HepG2 (cell line): ENCODE results near the gene LRP10. TPM values are rescaled to one million over a fixed set of nuclear protein-coding genes. Genes with fewer than 3 reads are reported as not detected.
A peak's percentile ranks its signal among the peaks of the same experiment; 100 is the strongest.

Experiments used
- CHCHD3 ChIP-seq: sonication (generic); formaldehyde crosslinking; IDR thresholded peaks from 2 replicates; pipeline ENCODE4 v1.8.0; 2022; ENCODE audit warnings: mild to moderate bottlenecking, missing genetic modification reagents, moderate library complexity
- FOSL1 ChIP-seq: sonication (generic); formaldehyde crosslinking; IDR thresholded peaks from 2 replicates; pipeline ENCODE4 v1.9.0; 2021; ENCODE audit warnings: missing genetic modification reagents, borderline replicate concordance
- HNF4G ChIP-seq, 2 experiments: sonication (generic) in 1 of 2; formaldehyde crosslinking in 1 of 2; IDR thresholded peaks; 2 replicates each; pipeline versions ENCODE4 v1.4.0 to v1.6.1; 2011 to 2020; ENCODE audit warnings: borderline replicate concordance in 2 of 2, low read depth in 2 of 2, mild to moderate bottlenecking in 2 of 2, low read length in 1 of 2, missing genetic modification reagents in 1 of 2, moderate library complexity in 1 of 2
- NAIF1 ChIP-seq: sonication (generic); formaldehyde crosslinking; IDR thresholded peaks from 2 replicates; pipeline ENCODE4 v1.5.0; 2020; ENCODE audit warnings: mild to moderate bottlenecking, missing genetic modification reagents, borderline replicate concordance
- RBM39 ChIP-seq: fragments of 200-400 bp; formaldehyde crosslinking; IDR thresholded peaks from one replicate; pipeline ENCODE4 v1.6.1; 2018; ENCODE audit warnings: antibody characterized with exemption, mild to moderate bottlenecking, low read depth, low read length; ENCODE audit not compliant: poor library complexity, severe bottlenecking
- REPIN1 ChIP-seq: sonication (generic); formaldehyde crosslinking; IDR thresholded peaks from 2 replicates; pipeline ENCODE4 v1.8.0; 2022; ENCODE audit warnings: missing genetic modification reagents, low read depth, mild to moderate bottlenecking, borderline replicate concordance
- SMARCC2 ChIP-seq: fragments of 450-650 bp; IDR thresholded peaks from 2 replicates; pipeline ENCODE4 v1.6.1; 2017; ENCODE audit warnings: antibody characterized with exemption, mild to moderate bottlenecking
- YEATS4 ChIP-seq: sonication (generic); formaldehyde crosslinking; IDR thresholded peaks from 2 replicates; pipeline ENCODE4 v1.4.0; 2020; ENCODE audit warnings: missing genetic modification reagents, borderline replicate concordance
- ZMAT3 ChIP-seq: sonication (generic); formaldehyde crosslinking; conservative IDR thresholded peaks from 2 replicates; pipeline ENCODE4 v1.7.0; 2021; ENCODE audit warnings: missing genetic modification reagents
- ZNF3 ChIP-seq: IDR thresholded peaks from 2 replicates; pipeline ENCODE4 v1.7.0; 2017; ENCODE audit warnings: inconsistent platforms
- ZNF350 ChIP-seq: sonication (generic); formaldehyde crosslinking; IDR thresholded peaks from 2 replicates; pipeline ENCODE4 v1.4.0; 2020; ENCODE audit warnings: mild to moderate bottlenecking, low read depth, missing genetic modification reagents, borderline replicate concordance
- ZNF558 ChIP-seq: sonication (generic); formaldehyde crosslinking; IDR thresholded peaks from 2 replicates; pipeline ENCODE4 v1.9.0; 2022; ENCODE audit warnings: mild to moderate bottlenecking, missing genetic modification reagents, borderline replicate concordance
- ZNF572 ChIP-seq: sonication (generic); formaldehyde crosslinking; IDR thresholded peaks from 2 replicates; pipeline ENCODE4 v1.5.1; 2020; ENCODE audit warnings: mild to moderate bottlenecking, missing genetic modification reagents
- ZNF891 ChIP-seq: sonication (generic); formaldehyde crosslinking; IDR thresholded peaks from 2 replicates; pipeline ENCODE4 v1.5.0; 2020; ENCODE audit warnings: mild to moderate bottlenecking, missing genetic modification reagents
- polyA plus RNA-seq, 8 experiments: library from polyadenylated mRNA; depleted of rRNA in 3 of 8; stranded (reverse) in 7 of 8; unstranded in 1 of 8; fragments of >200 nt; fragmentation: Illumina TruSeq in 4 of 8; extraction: Trizol in 4 of 8; gene quantifications; 2 replicates each; pipeline versions ENCODE4 v1.2.1 to v1.2.3, GENCODE V29; 2011 to 2016; ENCODE audit warnings: low read depth in 4 of 8, missing spikeins in 1 of 8, mixed read lengths in 1 of 8; ENCODE audit not compliant: insufficient read depth in 1 of 8
- total RNA-seq, 5 experiments: library from RNA; depleted of rRNA; stranded (reverse); fragments of >200 nt; fragmentation: Illumina TruSeq; extraction: Trizol; gene quantifications; 2 replicates each; pipeline ENCODE4 v1.2.3, GENCODE V29; 2016; ENCODE audit warnings: low read depth in 1 of 5
- TF ChIP-seq, protein P1 (sequence below): IDR thresholded peaks from 2 replicates; pipeline ENCODE4 v1.4.0; 2020; ENCODE audit warnings: mild to moderate bottlenecking, missing genetic modification reagents
- TF ChIP-seq, protein P2 (sequence below): sonication (generic); formaldehyde crosslinking; IDR thresholded peaks from 2 replicates; pipeline ENCODE4 v1.5.0; 2020; ENCODE audit warnings: mild to moderate bottlenecking, missing genetic modification reagents
- TF ChIP-seq, protein P3 (sequence below): sonication (generic); formaldehyde crosslinking; IDR thresholded peaks from 2 replicates; pipeline ENCODE4 v1.4.0; 2020; ENCODE audit warnings: missing genetic modification reagents, borderline replicate concordance
- TF ChIP-seq, protein P4 (sequence below): sonication (generic); formaldehyde crosslinking; IDR thresholded peaks from 2 replicates; pipeline ENCODE4 v1.4.0; 2020; ENCODE audit warnings: missing genetic modification reagents, borderline replicate concordance

LRP10 gene
- total and polyA plus RNA-seq, 2 of the 13 experiments (the other 11 are each of a cell fraction or from before 2014, with no cell fraction given) = 16.9 to 45.2 TPM

DNA sequence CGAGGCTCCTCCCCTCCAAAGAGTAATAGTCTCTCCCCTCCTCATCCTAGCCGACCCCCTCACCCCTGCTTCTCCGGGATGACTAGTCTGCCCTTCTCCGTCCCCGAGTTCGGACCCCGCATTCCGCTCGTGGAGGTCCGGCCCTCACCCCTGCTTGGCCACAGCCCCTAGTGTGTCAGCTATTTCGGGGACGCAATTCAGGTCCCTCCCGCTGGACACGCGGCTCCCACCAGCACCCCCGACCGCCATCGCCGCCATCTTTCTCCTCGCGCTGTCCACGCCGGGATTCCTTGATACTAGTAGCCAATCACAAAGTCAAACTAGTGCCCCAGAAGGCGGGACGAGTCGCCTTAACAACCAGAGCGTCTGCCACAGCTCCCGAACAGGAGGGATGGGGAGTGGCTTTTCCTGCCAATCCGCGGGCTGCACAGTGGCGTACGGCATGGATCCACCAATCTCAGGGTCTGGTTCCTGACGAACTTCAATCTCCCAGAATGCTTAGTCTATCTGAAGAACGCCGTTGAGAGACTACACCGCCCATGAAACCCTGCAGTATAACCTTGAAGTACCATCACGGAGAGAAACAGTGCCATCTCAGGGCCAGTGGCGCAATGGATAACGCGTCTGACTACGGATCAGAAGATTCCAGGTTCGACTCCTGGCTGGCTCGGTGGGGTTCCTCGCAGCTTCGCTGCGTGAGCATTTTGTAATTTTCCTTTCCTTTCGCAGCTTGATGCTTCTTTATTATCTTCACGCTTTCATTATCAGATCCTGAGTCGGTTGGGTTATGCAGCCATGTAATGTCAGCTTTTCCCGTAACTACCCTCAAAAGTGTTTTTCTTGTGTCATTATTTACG, 57.8 kb downstream of the LRP10 start, which contains the start of gene PRMT5 (continued):
- peak; percentile 91; the same call in 1 of the 2 replicates for TF ChIP-seq ZNF558 (CRISPR knock-in tag)
- TF ChIP-seq ZNF891 (CRISPR knock-in tag) = peak; percentile 99
- no peak; the same call in 1 of the 2 replicates for TF ChIP-seq SMARCC2
- peak; percentile 60; the same call in 1 of the 2 replicates for TF ChIP-seq HNF4G (IDR thresholded peaks at IDR 0.05; ENCODE audit: borderline replicate concordance, low read depth, low read length)
- peak; percentile 21; the same call in 1 of the 2 replicates for TF ChIP-seq HNF4G (CRISPR knock-in tag; IDR thresholded peaks at IDR 0.05; ENCODE audit: borderline replicate concordance, low read depth)
- TF ChIP-seq, protein P1, sequence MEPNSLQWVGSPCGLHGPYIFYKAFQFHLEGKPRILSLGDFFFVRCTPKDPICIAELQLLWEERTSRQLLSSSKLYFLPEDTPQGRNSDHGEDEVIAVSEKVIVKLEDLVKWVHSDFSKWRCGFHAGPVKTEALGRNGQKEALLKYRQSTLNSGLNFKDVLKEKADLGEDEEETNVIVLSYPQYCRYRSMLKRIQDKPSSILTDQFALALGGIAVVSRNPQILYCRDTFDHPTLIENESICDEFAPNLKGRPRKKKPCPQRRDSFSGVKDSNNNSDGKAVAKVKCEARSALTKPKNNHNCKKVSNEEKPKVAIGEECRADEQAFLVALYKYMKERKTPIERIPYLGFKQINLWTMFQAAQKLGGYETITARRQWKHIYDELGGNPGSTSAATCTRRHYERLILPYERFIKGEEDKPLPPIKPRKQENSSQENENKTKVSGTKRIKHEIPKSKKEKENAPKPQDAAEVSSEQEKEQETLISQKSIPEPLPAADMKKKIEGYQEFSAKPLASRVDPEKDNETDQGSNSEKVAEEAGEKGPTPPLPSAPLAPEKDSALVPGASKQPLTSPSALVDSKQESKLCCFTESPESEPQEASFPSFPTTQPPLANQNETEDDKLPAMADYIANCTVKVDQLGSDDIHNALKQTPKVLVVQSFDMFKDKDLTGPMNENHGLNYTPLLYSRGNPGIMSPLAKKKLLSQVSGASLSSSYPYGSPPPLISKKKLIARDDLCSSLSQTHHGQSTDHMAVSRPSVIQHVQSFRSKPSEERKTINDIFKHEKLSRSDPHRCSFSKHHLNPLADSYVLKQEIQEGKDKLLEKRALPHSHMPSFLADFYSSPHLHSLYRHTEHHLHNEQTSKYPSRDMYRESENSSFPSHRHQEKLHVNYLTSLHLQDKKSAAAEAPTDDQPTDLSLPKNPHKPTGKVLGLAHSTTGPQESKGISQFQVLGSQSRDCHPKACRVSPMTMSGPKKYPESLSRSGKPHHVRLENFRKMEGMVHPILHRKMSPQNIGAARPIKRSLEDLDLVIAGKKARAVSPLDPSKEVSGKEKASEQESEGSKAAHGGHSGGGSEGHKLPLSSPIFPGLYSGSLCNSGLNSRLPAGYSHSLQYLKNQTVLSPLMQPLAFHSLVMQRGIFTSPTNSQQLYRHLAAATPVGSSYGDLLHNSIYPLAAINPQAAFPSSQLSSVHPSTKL (CRISPR knock-in tag) = peak; percentile 92
- TF ChIP-seq NAIF1 (CRISPR knock-in tag) = peak; percentile 88; the same call in 1 of the 2 replicates
- TF ChIP-seq ZMAT3 (CRISPR knock-in tag) = peak; percentile 82
- TF ChIP-seq REPIN1 (CRISPR knock-in tag) = peak; percentile 100
- peak; percentile 99 for TF ChIP-seq RBM39
- TF ChIP-seq ZNF3 (CRISPR knock-in tag) = peak; percentile 39; the same call in 1 of the 2 replicates
- peak; percentile 98 for TF ChIP-seq ZNF350 (CRISPR knock-in tag)
- 0 out of 2 replicates have a peak, but pooled peaks have one; percentile 37 for TF ChIP-seq FOSL1 (CRISPR knock-in tag)
- TF ChIP-seq CHCHD3 (CRISPR knock-in tag) = peak; percentile 99
- TF ChIP-seq ZNF572 (CRISPR knock-in tag) = peak; percentile 72; the same call in 1 of the 2 replicates
- TF ChIP-seq, protein P2, sequence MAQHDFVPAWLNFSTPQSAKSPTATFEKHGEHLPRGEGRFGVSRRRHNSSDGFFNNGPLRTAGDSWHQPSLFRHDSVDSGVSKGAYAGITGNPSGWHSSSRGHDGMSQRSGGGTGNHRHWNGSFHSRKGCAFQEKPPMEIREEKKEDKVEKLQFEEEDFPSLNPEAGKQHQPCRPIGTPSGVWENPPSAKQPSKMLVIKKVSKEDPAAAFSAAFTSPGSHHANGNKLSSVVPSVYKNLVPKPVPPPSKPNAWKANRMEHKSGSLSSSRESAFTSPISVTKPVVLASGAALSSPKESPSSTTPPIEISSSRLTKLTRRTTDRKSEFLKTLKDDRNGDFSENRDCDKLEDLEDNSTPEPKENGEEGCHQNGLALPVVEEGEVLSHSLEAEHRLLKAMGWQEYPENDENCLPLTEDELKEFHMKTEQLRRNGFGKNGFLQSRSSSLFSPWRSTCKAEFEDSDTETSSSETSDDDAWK (CRISPR knock-in tag) = no peak
- peak; percentile 100 for TF ChIP-seq YEATS4 (CRISPR knock-in tag)
- TF ChIP-seq, protein P3, sequence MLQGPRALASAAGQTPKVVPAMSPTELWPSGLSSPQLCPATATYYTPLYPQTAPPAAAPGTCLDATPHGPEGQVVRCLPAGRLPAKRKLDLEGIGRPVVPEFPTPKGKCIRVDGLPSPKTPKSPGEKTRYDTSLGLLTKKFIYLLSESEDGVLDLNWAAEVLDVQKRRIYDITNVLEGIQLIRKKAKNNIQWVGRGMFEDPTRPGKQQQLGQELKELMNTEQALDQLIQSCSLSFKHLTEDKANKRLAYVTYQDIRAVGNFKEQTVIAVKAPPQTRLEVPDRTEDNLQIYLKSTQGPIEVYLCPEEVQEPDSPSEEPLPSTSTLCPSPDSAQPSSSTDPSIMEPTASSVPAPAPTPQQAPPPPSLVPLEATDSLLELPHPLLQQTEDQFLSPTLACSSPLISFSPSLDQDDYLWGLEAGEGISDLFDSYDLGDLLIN (CRISPR knock-in tag) = peak; percentile 96
- TF ChIP-seq, protein P4, sequence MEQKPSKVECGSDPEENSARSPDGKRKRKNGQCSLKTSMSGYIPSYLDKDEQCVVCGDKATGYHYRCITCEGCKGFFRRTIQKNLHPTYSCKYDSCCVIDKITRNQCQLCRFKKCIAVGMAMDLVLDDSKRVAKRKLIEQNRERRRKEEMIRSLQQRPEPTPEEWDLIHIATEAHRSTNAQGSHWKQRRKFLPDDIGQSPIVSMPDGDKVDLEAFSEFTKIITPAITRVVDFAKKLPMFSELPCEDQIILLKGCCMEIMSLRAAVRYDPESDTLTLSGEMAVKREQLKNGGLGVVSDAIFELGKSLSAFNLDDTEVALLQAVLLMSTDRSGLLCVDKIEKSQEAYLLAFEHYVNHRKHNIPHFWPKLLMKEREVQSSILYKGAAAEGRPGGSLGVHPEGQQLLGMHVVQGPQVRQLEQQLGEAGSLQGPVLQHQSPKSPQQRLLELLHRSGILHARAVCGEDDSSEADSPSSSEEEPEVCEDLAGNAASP (CRISPR knock-in tag) = peak; percentile 92
